ENCODE results near the gene HNF1B.
"Not testable (repeated sequence)": the region's sequence is repeated elsewhere in the genome, so short reads cannot be mapped to it uniquely, and the experiment has no call there.

Gene HNF1B

DNA sequence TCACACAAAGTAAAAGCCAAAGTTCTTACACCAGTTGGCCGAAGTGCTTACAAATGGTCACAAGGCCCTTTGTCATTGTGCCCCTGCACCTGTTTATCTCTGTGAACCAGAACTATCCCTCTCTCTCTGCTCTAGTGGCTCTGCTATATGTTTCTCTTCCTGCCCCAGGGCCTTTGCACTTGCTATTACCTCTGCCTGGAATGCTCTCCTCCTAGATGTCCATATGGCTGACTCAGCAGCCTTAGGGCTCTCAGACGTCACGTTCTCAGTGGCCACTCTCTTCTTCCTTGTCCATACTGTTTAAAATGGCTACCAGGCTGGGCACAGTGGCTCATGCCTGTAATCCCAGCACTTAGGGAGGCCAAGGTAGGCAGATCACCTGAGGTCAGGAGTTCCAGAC lies 62.9 kb downstream of the HNF1B start:
- DNase-seq (ENCODE audit: extremely low read depth, insufficient read length): no peak
- no peaks in the 10 kb centered on the region for H3K27me3 ChIP-seq (replicated peaks; ENCODE audit: control insufficient read depth, insufficient read depth, low read length)
- no peaks in the 10 kb centered on the region for H3K36me3 ChIP-seq (ENCODE audit: control insufficient read depth, insufficient read depth, low read length)
- no peak overlapping the region for H3K4me3 ChIP-seq (replicated peaks; ENCODE audit: low read depth, low read length)
- TF ChIP-seq, protein P1, sequence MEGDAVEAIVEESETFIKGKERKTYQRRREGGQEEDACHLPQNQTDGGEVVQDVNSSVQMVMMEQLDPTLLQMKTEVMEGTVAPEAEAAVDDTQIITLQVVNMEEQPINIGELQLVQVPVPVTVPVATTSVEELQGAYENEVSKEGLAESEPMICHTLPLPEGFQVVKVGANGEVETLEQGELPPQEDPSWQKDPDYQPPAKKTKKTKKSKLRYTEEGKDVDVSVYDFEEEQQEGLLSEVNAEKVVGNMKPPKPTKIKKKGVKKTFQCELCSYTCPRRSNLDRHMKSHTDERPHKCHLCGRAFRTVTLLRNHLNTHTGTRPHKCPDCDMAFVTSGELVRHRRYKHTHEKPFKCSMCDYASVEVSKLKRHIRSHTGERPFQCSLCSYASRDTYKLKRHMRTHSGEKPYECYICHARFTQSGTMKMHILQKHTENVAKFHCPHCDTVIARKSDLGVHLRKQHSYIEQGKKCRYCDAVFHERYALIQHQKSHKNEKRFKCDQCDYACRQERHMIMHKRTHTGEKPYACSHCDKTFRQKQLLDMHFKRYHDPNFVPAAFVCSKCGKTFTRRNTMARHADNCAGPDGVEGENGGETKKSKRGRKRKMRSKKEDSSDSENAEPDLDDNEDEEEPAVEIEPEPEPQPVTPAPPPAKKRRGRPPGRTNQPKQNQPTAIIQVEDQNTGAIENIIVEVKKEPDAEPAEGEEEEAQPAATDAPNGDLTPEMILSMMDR (IDR thresholded peaks at IDR 0.05; ENCODE audit: insufficient read depth, low read length, poor library complexity, severe bottlenecking): no peak

DNA sequence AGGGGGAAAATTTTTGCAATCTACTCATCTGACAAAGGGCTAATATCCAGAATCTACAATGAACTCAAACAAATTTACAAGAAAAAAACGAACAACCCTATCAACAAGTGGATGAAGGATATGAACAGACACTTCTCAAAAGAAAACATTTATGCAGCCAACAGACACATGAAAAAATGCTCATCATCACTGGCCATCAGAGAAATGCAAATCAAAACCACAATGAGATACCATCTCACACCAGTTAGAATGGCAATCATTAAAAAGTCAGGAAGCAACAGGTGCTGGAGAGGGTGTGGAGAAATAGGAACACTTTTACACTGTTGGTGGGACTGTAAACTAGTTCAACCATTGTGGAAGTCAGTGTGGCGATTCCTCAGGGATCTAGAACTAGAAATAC lies 64.9 kb downstream of the HNF1B start:
- not testable (repeated sequence) for DNase-seq (ENCODE audit: extremely low read depth, insufficient read length); H3K27me3 ChIP-seq (replicated peaks; ENCODE audit: control insufficient read depth, insufficient read depth, low read length); H3K36me3 ChIP-seq (ENCODE audit: control insufficient read depth, insufficient read depth, low read length); H3K4me3 ChIP-seq (replicated peaks; ENCODE audit: low read depth, low read length)

DNA sequence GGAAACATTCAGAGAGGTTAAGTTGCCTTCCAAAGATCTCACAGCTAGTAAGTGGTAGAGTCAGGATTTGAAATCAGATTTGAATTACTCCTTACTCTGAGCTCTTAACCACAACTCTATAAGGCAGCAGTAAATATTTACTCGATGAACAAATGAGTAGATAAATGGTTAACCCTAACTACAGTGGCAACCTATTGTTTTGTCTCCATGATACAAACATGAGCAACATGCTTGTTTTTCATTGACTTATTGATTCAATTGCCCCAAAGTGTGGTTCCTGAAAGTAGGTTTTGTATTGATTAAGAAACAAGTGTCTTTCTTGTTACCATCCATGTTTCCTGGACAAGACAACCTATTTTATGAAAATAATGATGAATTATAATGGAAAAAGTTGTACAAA lies 66.8 kb downstream of the HNF1B start:
- no peak for DNase-seq (ENCODE audit: extremely low read depth, insufficient read length)
- TF ChIP-seq, protein P1 (IDR thresholded peaks at IDR 0.05; ENCODE audit: insufficient read depth, low read length, poor library complexity, severe bottlenecking): no peak
- H3K27me3 ChIP-seq (replicated peaks; ENCODE audit: control insufficient read depth, insufficient read depth, low read length): no peaks in the 10 kb centered on the region
- no peaks in the 10 kb centered on the region for H3K36me3 ChIP-seq (ENCODE audit: control insufficient read depth, insufficient read depth, low read length)
- H3K4me3 ChIP-seq (replicated peaks; ENCODE audit: low read depth, low read length): no peak overlapping the region

DNA sequence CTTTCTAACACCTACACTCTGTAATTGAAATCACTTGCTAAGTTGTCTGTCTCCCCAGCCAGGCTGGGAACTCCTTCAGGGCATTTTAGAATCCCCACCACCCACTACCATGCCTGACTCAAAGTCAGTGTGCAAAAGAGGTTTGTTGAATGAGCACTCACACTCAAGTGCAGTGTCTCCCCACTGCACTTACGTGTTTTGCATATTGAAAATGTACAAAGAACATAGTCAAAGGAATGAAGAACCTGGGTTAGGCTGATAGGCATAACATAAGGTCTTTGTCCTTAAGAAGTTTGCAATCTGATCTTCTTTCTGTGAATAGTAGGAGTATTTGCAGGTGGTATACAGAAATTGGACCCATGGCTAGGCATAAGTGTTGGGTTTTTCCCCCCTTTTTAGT lies 67.8 kb downstream of the HNF1B start:
- Histone ChIP-seq H3K4me3 (replicated peaks; ENCODE audit: low read depth, low read length) (no peak overlapping the region), H3K27me3 (replicated peaks; ENCODE audit: control insufficient read depth, insufficient read depth, low read length) (no peaks in the 10 kb centered on the region), H3K36me3 (ENCODE audit: control insufficient read depth, insufficient read depth, low read length) (no peaks in the 10 kb centered on the region)
- DNase-seq (ENCODE audit: extremely low read depth, insufficient read length): no peak
- TF ChIP-seq, protein P1 (IDR thresholded peaks at IDR 0.05; ENCODE audit: insufficient read depth, low read length, poor library complexity, severe bottlenecking): no peak

DNA sequence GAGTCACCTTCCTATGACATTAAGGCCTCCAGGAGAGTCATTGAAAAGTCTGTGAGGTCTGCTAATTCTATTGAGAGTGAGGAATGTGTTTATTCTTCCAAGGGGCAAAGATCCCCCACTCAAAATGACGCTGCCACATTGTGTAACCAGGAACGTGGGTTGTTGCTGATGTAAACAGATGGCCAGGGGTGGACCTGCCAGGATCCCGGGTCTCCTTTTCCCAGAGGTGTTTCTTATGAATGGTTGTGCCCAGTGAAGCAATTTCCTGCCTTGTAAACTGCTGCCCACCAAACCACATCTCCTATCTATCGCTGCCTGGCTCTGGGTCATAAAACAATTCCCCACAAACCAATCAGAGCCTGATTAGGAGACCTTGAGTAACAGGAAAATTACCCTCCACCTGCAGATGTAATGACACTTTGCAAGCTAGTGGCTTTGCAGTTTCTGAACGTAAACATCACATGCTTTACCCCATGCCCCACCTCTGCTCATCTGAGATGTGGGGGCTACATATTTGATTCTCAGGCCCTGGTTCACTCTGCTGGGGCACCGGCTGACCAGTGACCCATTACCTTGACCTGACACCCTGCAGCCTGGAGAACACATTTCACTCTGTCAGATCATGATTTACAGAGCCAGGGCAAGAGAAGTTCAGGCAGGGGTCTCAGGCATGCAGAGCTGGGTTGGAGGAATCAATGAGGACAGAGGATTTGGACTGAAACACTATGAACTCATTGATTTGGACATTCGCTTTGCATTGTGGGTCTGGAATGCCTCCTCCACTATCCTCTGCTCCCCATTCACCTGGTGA lies 68.5 kb downstream of the HNF1B start:
- no peak overlapping the region for H3K4me3 ChIP-seq (replicated peaks; ENCODE audit: low read depth, low read length)
- H3K36me3 ChIP-seq (ENCODE audit: control insufficient read depth, insufficient read depth, low read length): no peaks in the 10 kb centered on the region
- TF ChIP-seq, protein P1 (IDR thresholded peaks at IDR 0.05; ENCODE audit: insufficient read depth, low read length, poor library complexity, severe bottlenecking): no peak
- H3K27me3 ChIP-seq (replicated peaks; ENCODE audit: control insufficient read depth, insufficient read depth, low read length): no peaks in the 10 kb centered on the region
- DNase-seq (ENCODE audit: extremely low read depth, insufficient read length): no peak

DNA sequence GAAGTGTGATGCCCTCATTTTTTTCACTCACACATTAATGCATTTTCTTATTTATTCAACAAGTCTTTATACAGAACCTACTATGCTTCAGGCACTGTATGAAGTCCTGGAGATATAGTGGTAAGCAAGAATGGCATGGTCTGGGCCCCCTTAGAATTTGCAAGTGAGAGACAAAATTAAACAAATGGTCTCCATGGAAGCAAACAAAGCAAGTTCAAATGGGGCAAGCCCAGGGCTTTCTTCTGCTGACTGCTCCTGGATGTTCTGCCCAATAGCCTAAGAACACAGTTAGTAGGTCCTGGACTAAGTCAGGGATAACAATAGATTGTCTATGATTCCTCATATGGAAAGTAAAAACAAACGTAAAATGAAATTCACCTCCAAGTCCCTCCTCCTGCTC lies 70.3 kb downstream of the HNF1B start:
- TF ChIP-seq, protein P1 (IDR thresholded peaks at IDR 0.05; ENCODE audit: insufficient read depth, low read length, poor library complexity, severe bottlenecking): no peak
- DNase-seq (ENCODE audit: extremely low read depth, insufficient read length): no peak
- H3K4me3 ChIP-seq (replicated peaks; ENCODE audit: low read depth, low read length): no peak overlapping the region
- H3K27me3 ChIP-seq (replicated peaks; ENCODE audit: control insufficient read depth, insufficient read depth, low read length): no peaks in the 10 kb centered on the region
- no peaks in the 10 kb centered on the region for H3K36me3 ChIP-seq (ENCODE audit: control insufficient read depth, insufficient read depth, low read length)
